H1 (cell line): ENCODE data around the gene TIMP1. TPM values are rescaled to one million over a fixed set of nuclear protein-coding genes. Genes with fewer than 3 reads are reported as not detected.

Source experiments
- CTCF ChIA-PET: fragments of 300-600 bp; sonication (Branson Sonifier 250); formaldehyde crosslinking; loops from one replicate; lab custom pipeline; 2021; ENCODE audit not compliant: partially characterized antibody; lab: Charles Lee
- POLR2A ChIA-PET: fragments of 300-600 bp; sonication (Branson Sonifier 250); formaldehyde crosslinking; loops from one replicate; lab custom pipeline; 2021; ENCODE audit warnings: inconsistent platforms; ENCODE audit not compliant: partially characterized antibody; lab: Charles Lee
- DNase-seq, 2 experiments: peaks; one replicate each; pipeline versions ENCODE4 v3.0.0 to v3.0.0-alpha.2; 2010 to 2022; ENCODE audit warnings: low spot score in 2 of 2, low read depth in 1 of 2, mixed read lengths in 1 of 2
- FAIRE-seq: peaks from 2 replicates; lab custom pipeline; 2011; peaks lifted over from hg19 to GRCh38; lab: Jason Lieb, UNC
- H2AFZ ChIP-seq: 2 replicates; pipeline ENCODE4 v1.8.1; 2012; ENCODE audit warnings: low read length, inconsistent platforms
- H2AK5ac ChIP-seq: 2 replicates; pipeline ENCODE4 v1.6.1; 2013; ENCODE audit warnings: low read depth, low read length
- H2BK120ac ChIP-seq: replicated peaks from 2 replicates; pipeline ENCODE3; 2013; ENCODE audit warnings: low read depth, low read length, inconsistent platforms
- H2BK12ac ChIP-seq: 2 replicates; pipeline ENCODE4 v1.6.1; 2013; ENCODE audit warnings: low read depth, low read length
- H2BK15ac ChIP-seq: 2 replicates; pipeline ENCODE4 v1.6.1; 2013; ENCODE audit warnings: low read length
- H2BK20ac ChIP-seq: 2 replicates; pipeline ENCODE4 v1.6.1; 2013; ENCODE audit warnings: low read length
- H2BK5ac ChIP-seq: 2 replicates; pipeline ENCODE4 v1.6.1; 2013; ENCODE audit warnings: low read depth, low read length
- H3K14ac ChIP-seq: 2 replicates; pipeline ENCODE4 v1.6.1; 2013; ENCODE audit warnings: inconsistent platforms; ENCODE audit not compliant: insufficient read length
- H3K18ac ChIP-seq: 2 replicates; pipeline ENCODE4 v1.6.1; 2013; ENCODE audit warnings: low read length; ENCODE audit errors: extremely low read depth
- H3K23ac ChIP-seq: 2 replicates; pipeline ENCODE4 v1.6.1; 2013; ENCODE audit warnings: inconsistent platforms; ENCODE audit not compliant: insufficient read length
- H3K23me2 ChIP-seq: 2 replicates; pipeline ENCODE4 v1.6.1; 2013; ENCODE audit warnings: low read depth, low read length
- H3K27ac ChIP-seq: 2 replicates; pipeline ENCODE4 v1.6.1; 2011; ENCODE audit warnings: low read depth, low read length, inconsistent platforms
- H3K27me3 ChIP-seq, 4 experiments: replicated peaks in 1 of 4; 1 replicate in 1 of 4; 2 replicates in 3 of 4; pipeline versions ENCODE4 v1.6.1 to v1.8.1; 2011 to 2013; ENCODE audit warnings: low read length in 3 of 4, mild to moderate bottlenecking in 3 of 4, inconsistent platforms in 2 of 4, mixed read lengths in 2 of 4, moderate library complexity in 1 of 4; ENCODE audit not compliant: control insufficient read depth in 3 of 4, insufficient read depth in 3 of 4; ENCODE audit errors: extremely low read depth in 1 of 4
- H3K36me3 ChIP-seq, 4 experiments: 2 replicates each; pipeline versions ENCODE4 v1.6.1 to v1.8.1; 2011 to 2013; ENCODE audit warnings: mild to moderate bottlenecking in 4 of 4, low read length in 3 of 4, moderate library complexity in 2 of 4, control low read depth in 1 of 4, inconsistent platforms in 1 of 4; ENCODE audit not compliant: insufficient read depth in 4 of 4, control insufficient read depth in 2 of 4
- H3K4ac ChIP-seq: replicated peaks from 2 replicates; pipeline ENCODE3; 2013; ENCODE audit warnings: low read length, low read depth, mixed read lengths, inconsistent platforms; ENCODE audit not compliant: insufficient read length
- H3K4me1 ChIP-seq, 4 experiments: replicated peaks in 1 of 4; 1 replicate in 1 of 4; 2 replicates in 3 of 4; pipeline versions ENCODE4 v1.6.1 to v1.8.1; 2011 to 2013; ENCODE audit warnings: low read length in 3 of 4, inconsistent platforms in 2 of 4, mixed read lengths in 1 of 4; ENCODE audit not compliant: insufficient read depth in 4 of 4, control insufficient read depth in 3 of 4
- H3K4me2 ChIP-seq, 2 experiments: 2 replicates each; pipeline versions ENCODE4 v1.6.1 to v1.8.1; 2011 to 2013; ENCODE audit warnings: low read depth in 2 of 2, low read length in 2 of 2, control low read depth in 1 of 2, inconsistent platforms in 1 of 2, mild to moderate bottlenecking in 1 of 2; ENCODE audit not compliant: insufficient read depth in 1 of 2
- H3K4me3 ChIP-seq, 4 experiments: fragments of 200-600, 300-600 bp in 1 of 4; sonication (generic), shearing (Covaris generic), sonication (Bioruptor Twin) in 1 of 4; 2 replicates each; pipeline versions ENCODE4 v1.5.1 to v1.8.1; 2011 to 2016; ENCODE audit warnings: low read length in 4 of 4, low read depth in 3 of 4, control low read depth in 2 of 4, inconsistent platforms in 2 of 4, mild to moderate bottlenecking in 2 of 4, mixed read lengths in 1 of 4, moderate library complexity in 1 of 4; ENCODE audit not compliant: insufficient read depth in 2 of 4; ENCODE audit errors: extremely low read depth in 1 of 4
- H3K56ac ChIP-seq: replicated peaks from 2 replicates; pipeline ENCODE3; 2013; ENCODE audit warnings: low read depth, mild to moderate bottlenecking, mixed read lengths, low read length, inconsistent platforms; ENCODE audit not compliant: insufficient read length
- H3K79me1 ChIP-seq: 2 replicates; pipeline ENCODE4 v1.6.1; 2013; ENCODE audit warnings: low read depth, low read length, control low read depth
- H3K79me2 ChIP-seq, 2 experiments: 2 replicates each; pipeline versions ENCODE4 v1.6.1 to v1.8.1; 2012 to 2013; ENCODE audit warnings: low read length in 2 of 2, mild to moderate bottlenecking in 2 of 2, inconsistent platforms in 1 of 2; ENCODE audit not compliant: insufficient read depth in 2 of 2, control insufficient read depth in 1 of 2
- H3K9ac ChIP-seq, 4 experiments: replicated peaks in 1 of 4; 1 replicate in 1 of 4; 2 replicates in 3 of 4; pipeline versions ENCODE4 v1.6.1 to v1.8.1; 2011 to 2013; ENCODE audit warnings: low read depth in 3 of 4, low read length in 3 of 4, control low read depth in 2 of 4, mild to moderate bottlenecking in 2 of 4, moderate library complexity in 2 of 4, inconsistent platforms in 1 of 4; ENCODE audit errors: extremely low read depth in 1 of 4
- H3K9me3 ChIP-seq, 2 experiments: 2 replicates each; pipeline versions ENCODE4 v1.6.1 to v1.8.1; 2012 to 2013; ENCODE audit warnings: mild to moderate bottlenecking in 2 of 2, moderate library complexity in 2 of 2, control low read depth in 1 of 2, inconsistent platforms in 1 of 2, low read depth in 1 of 2, low read length in 1 of 2, mixed read lengths in 1 of 2; ENCODE audit not compliant: insufficient read depth in 2 of 2
- H4K20me1 ChIP-seq, 2 experiments: replicated peaks in 1 of 2; 2 replicates each; pipeline versions ENCODE3 to v1.8.1; 2011 to 2013; ENCODE audit warnings: inconsistent platforms in 2 of 2, low read length in 2 of 2, mild to moderate bottlenecking in 1 of 2; ENCODE audit not compliant: insufficient read depth in 2 of 2, control insufficient read depth in 1 of 2
- H4K5ac ChIP-seq: 2 replicates; pipeline ENCODE4 v1.6.1; 2013; ENCODE audit warnings: low read length, low read depth, mixed read lengths, inconsistent platforms; ENCODE audit not compliant: insufficient read length
- H4K8ac ChIP-seq: 2 replicates; pipeline ENCODE4 v1.8.0; 2013; ENCODE audit warnings: mild to moderate bottlenecking, moderate library complexity, low read length, inconsistent platforms; ENCODE audit not compliant: insufficient read depth; ENCODE audit errors: extremely low read depth
- H4K91ac ChIP-seq: replicated peaks from 2 replicates; pipeline ENCODE3; 2013; ENCODE audit warnings: low read length, mixed read lengths, inconsistent platforms; ENCODE audit not compliant: insufficient read length
- CREB1 ChIP-seq: IDR thresholded peaks from 2 replicates; pipeline ENCODE4 v1.6.1; 2012; ENCODE audit warnings: inconsistent platforms
- NANOG ChIP-seq: IDR thresholded peaks from 2 replicates; pipeline ENCODE4 v1.6.1; 2011; ENCODE audit warnings: low read length, low read depth, mild to moderate bottlenecking, inconsistent platforms; ENCODE audit not compliant: insufficient read depth, poor library complexity, severe bottlenecking
- SP2 ChIP-seq: IDR thresholded peaks from 2 replicates; pipeline ENCODE4 v1.6.1; 2012; ENCODE audit warnings: mild to moderate bottlenecking, low read length, inconsistent platforms
- WGBS, 2 experiments: shearing (Covaris generic) in 1 of 2; methylation state at CpG; one replicate each; pipeline versions ENCODE4 v1.1.6 to v1.1.7; 2013 to 2015; ENCODE audit warnings: low lambda C conversion rate in 2 of 2, mixed read lengths in 2 of 2, inconsistent platforms in 1 of 2, low coverage in 1 of 2, missing lambda C conversion rate in 1 of 2; ENCODE audit not compliant: insufficient replicate concordance in 2 of 2, insufficient coverage in 1 of 2, insufficient read length in 1 of 2; ENCODE audit errors: extremely low coverage in 1 of 2, missing lambda C conversion rate in 1 of 2; 5-methylcytosine and 5-hydroxymethylcytosine counted together
- polyA plus RNA-seq, 7 experiments: library from polyadenylated mRNA; depleted of rRNA in 3 of 7; stranded (reverse) in 5 of 7; unstranded in 2 of 7; fragments of >200 nt in 5 of 7; fragments of 200-250 nt in 2 of 7; gene quantifications; 1 replicate in 5 of 7; 2 replicates in 1 of 7; 4 replicates in 1 of 7; pipeline versions ENCODE4 v1.2.1 to v1.2.3, GENCODE V29; 2011 to 2013; ENCODE audit warnings: missing spikeins in 2 of 7, mixed read lengths in 2 of 7
- total RNA-seq: library from RNA; stranded (reverse); fragmentation: NEBNext Ultra II Directional; extraction: Animal tissue kit (Norgen Biotek cat#: 25700); gene quantifications from 2 replicates; pipeline ENCODE4 v1.2.1, GENCODE V29; 2021

TIMP1 gene
- total and polyA plus RNA-seq, 2 of the 8 experiments (the other 6 are each of a cell fraction or from before 2014, with no cell fraction given): 58.6 to 142 TPM

- POLR2A ChIA-PET: interaction anchor here (0.6 to 1.2 kb wide), 2 partner anchors 11 to 56 kb away, joined by 3 read pairs; no protein-coding TSS in a partner anchor
These were observed 29.7 kb downstream of the TIMP1 start for GRCh38 chrX:47611926-47612325.

More at GRCh38 chrX:47611926-47612325, 29.7 kb downstream of the TIMP1 start:
- Histone ChIP-seq H3K79me1 (no peaks in the 10 kb centered on the region), H3K4me3 (no peak overlapping the region), H2BK120ac (no peak overlapping the region), H4K8ac (no peak overlapping the region), H3K18ac (no peak overlapping the region), H3K9me3 (no peaks in the 10 kb centered on the region), H2BK20ac (no peak overlapping the region), H3K56ac (no peak overlapping the region), H3K4me1 (peaks cover 0 to 8% (median 3%) of the 10 kb centered on the region in 4 experiments; a peak in 6 of 7 replicates), H4K20me1 (no peaks in the 10 kb centered on the region), H2BK5ac (no peak overlapping the region), H3K36me3 (no peaks in the 10 kb centered on the region), H4K91ac (no peak overlapping the region), H2BK15ac (no peak overlapping the region), H2AK5ac (no peak overlapping the region), H4K5ac (no peak overlapping the region), H3K4me2 (no peak overlapping the region), H3K4ac (no peak overlapping the region), H3K23ac (no peak overlapping the region), H3K27me3 (no peaks in the 10 kb centered on the region), H2BK12ac (no peak overlapping the region), H3K9ac (no peak overlapping the region), H3K27ac (no peak overlapping the region), H3K23me2 (no peaks in the 10 kb centered on the region), H3K79me2 (no peaks in the 10 kb centered on the region), H3K14ac (no peak overlapping the region), H2AFZ (no peak overlapping the region)
- TF ChIP-seq SP2 (no peak), NANOG (no peak), CREB1 (no peak)
- CTCF ChIA-PET: no interaction called here
- 90% methylated on average over 2 of the region's 2 CpGs; no CpG with 5 or more reads in 1 of the 2 experiments for WGBS, 2 experiments
- no peak for FAIRE-seq
- no peak for DNase-seq
